Activated CD4-positive, CD25-positive, alpha-beta regulatory T cell treated with anti-CD3 and anti-CD28 coated beads, Interleukin-2, amount 50 U/mL, for 72 hours (primary cell): ENCODE measurements around the gene TM7SF3.

Experiments used
- DNase-seq: peaks from one replicate; pipeline ENCODE4 v3.0.0; 2021

The TM7SF3 gene

DNA sequence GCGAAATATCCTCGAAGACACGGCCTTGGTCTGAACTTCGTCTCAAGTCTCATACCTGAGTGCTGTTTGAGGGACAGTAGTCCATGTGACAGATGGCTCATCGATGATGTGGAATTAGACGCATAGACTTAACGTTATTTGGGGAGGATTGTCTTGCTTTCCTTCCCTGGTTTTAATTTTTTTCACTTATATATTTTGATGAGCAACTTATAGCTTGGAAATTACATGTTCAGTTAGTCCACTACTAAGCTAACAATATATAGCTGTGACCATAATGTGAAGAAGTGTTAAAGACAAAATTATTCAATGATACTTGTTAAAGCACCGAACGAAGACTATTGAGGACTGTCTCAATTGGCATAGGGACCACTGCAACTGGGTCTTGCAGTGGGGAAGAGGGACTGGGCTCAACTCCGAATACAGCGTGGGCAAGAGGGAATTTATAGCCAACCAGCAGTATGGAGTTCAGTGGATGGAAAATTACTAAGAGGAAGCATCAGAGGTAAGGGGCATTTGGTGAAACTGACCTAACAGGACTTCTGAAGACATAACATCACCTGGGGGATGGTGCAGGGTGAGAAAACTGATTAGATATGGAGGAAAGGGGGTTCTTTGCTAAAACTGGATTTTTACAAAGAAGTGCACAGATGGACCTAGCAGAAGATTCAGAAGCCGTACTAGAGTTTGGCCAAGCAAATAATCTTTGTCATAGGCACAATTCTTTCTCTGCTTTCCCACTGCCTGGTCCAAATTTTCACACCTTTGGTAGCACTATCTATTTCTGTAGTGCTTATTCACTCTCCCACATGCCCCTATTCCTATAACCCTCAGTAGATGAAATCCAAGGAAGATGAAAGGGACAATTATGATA lies 910 bp upstream of the TM7SF3 start:
- DNase-seq, result no peak

DNA sequence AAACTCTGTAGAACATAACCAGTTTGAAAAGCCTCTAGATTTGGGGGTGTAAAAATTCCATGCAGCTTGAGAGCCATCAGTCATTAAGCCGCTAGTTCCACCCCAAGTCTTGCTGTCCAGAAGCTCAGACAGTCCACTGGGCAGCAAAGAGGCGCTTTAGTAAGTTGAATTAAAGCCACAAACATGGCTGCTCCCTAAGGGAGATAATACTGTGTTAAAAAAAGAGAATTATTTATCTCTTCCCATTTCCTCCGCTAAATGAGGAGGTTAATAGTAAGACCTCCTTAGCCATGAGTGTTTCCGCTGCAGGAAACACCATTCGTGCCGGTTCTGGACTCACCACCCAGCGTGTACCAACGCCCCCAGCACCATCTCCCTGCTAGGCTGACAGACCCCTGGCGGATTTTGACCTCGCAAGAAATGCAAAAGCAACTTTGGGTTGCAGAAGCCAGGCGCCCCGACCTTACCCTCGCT lies 536 bp downstream of the TM7SF3 start:
- DNase-seq, result no peak

GRCh38 chr12:27012982-27013255 lies 1.3 kb downstream of the TM7SF3 start:
- no peak for DNase-seq

- DNase-seq, result no peak
Measured at GRCh38 chr12:27012239-27012981, 1.8 kb downstream of the TM7SF3 start.

DNA sequence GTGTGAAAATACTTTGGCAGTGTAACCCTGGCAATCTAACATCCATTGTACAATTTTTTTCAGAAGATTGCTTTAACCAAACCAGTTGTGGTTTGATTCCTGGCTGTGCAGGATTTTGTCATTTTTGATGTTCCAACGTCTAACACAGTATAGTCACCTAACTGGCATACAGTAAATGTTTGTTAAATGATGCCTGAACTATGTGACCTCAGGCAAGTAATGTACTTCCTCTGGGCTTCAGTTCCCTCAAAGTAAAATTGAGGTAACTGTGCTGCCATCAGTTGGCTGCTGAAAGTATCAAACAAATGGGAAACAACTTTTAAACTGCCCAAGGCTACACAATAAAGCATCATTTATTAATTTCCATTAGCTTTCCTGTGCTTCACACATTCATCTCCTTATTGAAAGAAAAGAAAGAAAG lies 4.3 kb downstream of the TM7SF3 start:
- DNase-seq, result no peak

DNA sequence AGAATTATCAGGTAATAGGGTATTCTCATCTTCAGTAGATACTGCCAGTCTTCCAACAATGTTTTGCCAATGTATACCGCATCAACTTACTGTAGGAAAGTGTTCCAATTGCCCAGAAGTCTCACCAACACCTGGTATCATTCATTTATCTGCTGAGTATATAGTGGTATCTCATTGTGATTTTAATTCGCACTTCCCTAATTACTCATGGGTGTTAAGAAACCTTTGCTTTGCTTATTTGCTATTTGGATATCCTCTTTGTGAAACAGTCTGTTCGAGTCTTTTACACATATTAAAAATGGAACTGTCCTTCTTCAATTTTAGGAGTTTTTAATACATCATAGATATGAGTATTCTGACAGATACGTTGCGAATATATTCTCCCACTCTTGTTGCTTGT lies 6.1 kb downstream of the TM7SF3 start:
- DNase-seq, result no peak

DNA sequence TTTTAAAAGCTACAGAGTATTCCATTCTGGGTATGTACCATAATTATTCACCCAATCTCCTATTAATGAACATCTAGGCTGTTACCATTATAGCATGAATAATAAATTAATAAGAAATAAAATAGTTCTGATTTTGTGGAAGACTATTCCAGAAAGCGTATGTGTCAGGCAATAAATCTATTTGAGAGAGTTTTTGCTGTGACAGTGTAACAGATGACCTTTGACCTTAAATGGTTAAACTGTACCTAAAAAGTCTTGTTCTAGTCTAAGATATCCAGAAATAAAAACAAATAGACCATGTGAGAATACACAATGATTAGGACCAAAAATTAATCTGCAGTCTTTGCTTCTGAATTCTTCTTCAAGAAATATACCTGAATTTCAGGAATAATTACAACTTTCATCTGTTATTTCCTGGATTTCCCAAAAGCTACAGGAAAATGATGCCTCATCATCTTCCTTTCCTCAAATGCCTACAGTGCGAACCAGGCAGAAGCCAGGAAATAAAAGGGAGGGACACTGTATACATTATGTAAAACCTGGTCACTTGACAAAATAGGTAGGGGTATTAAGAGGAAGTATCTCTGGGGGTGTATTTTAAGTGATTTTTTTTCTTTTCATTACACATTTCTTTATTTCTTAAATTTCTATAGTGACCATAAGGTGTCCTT lies 7.3 kb downstream of the TM7SF3 start:
- DNase-seq, result no peak

GRCh38 chr12:27005495-27005894 lies 8.7 kb downstream of the TM7SF3 start:
- DNase-seq, result no peak

- no peak for DNase-seq
Measured at GRCh38 chr12:27003421-27004381, 10.5 kb downstream of the TM7SF3 start.

- no peak for DNase-seq
Measured at GRCh38 chr12:27002141-27002540, 12.0 kb downstream of the TM7SF3 start.

GRCh38 chr12:27001663-27002062 lies 12.5 kb downstream of the TM7SF3 start:
- DNase-seq, result no peak

GRCh38 chr12:27000961-27001360 lies 13.2 kb downstream of the TM7SF3 start:
- DNase-seq, result no peak

DNA sequence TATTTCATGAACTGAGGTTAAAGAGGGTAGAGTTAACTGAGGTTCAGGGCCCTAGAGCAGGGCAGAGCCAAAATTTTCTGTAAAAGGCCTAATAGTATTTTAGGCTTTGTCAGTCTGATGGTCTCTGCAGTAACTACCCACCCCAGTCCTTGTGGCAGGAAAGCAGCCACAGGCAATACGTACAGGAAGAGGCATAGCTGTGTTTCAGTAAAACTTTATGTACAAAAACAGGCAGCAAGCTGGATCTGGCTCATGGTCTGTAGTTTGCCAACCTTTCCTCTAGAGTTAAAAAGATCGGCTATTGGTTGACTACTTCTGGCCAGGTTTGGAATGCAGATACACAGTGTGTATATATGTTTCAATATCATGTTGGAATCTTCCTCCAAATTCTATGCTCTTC lies 17.2 kb downstream of the TM7SF3 start:
- no peak for DNase-seq

DNA sequence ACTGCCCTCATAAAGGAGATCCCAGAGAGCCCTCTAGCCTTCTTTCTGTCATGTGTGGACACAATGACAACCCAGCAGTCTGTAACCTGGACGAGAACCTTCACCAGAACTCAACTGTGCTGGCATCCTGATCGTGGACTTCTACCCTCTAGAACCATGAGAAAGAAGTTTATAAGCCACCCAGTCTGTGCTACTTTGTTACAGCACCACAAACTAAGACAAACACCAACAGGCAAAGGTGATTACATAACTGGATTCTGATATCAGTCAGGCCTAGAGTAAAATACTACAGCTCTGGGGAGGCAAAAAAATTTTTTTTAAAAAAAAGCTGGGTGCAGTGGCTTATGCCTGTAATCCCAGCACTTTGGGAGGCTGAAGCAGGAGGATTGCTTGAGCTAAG lies 18.5 kb downstream of the TM7SF3 start:
- DNase-seq, result no peak

- DNase-seq, result no peak
Measured at GRCh38 chr12:26994109-26994508, 20.1 kb downstream of the TM7SF3 start.

- DNase-seq, result no peak
Measured at GRCh38 chr12:26991826-26992225, 22.4 kb downstream of the TM7SF3 start.

- no peak for DNase-seq
Measured at GRCh38 chr12:26989873-26990272, 24.3 kb downstream of the TM7SF3 start.

GRCh38 chr12:26988703-26989102 lies 25.5 kb downstream of the TM7SF3 start:
- DNase-seq, result no peak

GRCh38 chr12:26987634-26988424 lies 26.4 kb downstream of the TM7SF3 start:
- DNase-seq, result no peak

GRCh38 chr12:26982866-26983265 lies 31.3 kb downstream of the TM7SF3 start:
- DNase-seq, result no peak

GRCh38 chr12:26979733-26980132 lies 34.5 kb downstream of the TM7SF3 start:
- DNase-seq, result no peak

GRCh38 chr12:26978801-26979200 lies 35.4 kb downstream of the TM7SF3 start:
- no peak for DNase-seq
